ENCODE measurements around the gene DDX42.
A peak's percentile ranks its signal among the peaks of the same experiment; 100 is the strongest.

DDX42 gene

DNA sequence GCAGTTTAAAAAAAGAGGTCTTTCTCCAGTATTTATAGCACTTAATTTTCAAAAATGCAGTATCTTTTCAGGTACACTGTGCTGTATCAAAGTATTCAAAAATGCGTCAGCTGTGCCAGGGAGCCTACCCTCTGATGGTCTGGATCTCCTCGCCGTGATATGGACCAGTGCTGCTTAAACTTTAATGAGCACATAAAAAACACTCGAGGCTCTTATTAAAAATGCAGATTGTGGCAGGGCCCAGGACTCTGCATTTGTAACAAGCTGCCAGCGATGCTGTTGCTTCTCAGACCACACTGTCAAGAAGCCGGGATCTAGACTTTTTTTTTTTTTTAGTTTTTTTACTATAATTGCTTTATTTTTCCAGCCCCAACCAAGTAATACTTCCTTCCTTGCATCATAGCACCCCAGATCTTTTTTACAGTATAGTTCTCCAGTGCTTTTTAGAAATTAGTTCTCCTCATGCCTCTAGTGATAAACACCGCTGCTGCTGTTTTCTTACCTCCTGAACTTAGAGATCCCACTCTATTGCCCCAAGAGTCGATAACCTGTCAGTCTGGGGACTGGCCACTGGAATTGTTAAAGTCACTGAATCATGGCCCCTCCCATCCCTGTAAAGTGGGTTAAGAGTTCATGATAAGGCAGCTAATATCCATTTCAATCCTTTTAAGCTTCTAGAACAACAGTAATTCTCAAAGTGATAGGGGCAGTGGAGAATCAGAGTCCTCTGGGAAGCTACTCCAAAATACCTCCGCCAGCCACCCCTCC lies 70.1 kb downstream of the DDX42 start:
- H3K27me3 ChIP-seq (ENCODE audit: control insufficient read depth, low read length), result no peaks in the 10 kb centered on the region; the same call in 1 of the 2 replicates
- H4K20me1 ChIP-seq (ENCODE audit: control insufficient read depth, insufficient read depth, low read depth, low read length), result no peaks in the 10 kb centered on the region; the same call in 1 of the 2 replicates
- H3K4me3 ChIP-seq (ENCODE audit: low read length), result peak overlapping the region; percentile 87
- H3K36me3 ChIP-seq (ENCODE audit: control insufficient read depth, low read length), result peaks cover 21% of the 10 kb centered on the region
- H3K9me3 ChIP-seq (ENCODE audit: control insufficient read depth, insufficient read depth, low read length), result peaks cover 10% of the 10 kb centered on the region
- peak overlapping the region; percentile 80 for H3K27ac ChIP-seq (ENCODE audit: low read depth, low read length)
- peaks cover 45% of the 10 kb centered on the region for H3K4me1 ChIP-seq (ENCODE audit: control insufficient read depth, low read length)
- H3K79me2 ChIP-seq (ENCODE audit: control insufficient read depth, low read length), result peaks cover 33% of the 10 kb centered on the region
- no peaks in the 10 kb centered on the region for H3K9me2 ChIP-seq (replicated peaks; ENCODE audit: control insufficient read depth, low read length)
- H3F3A ChIP-seq (ENCODE audit: control insufficient read depth, insufficient read depth), result peaks cover 19% of the 10 kb centered on the region
- TF ChIP-seq EZH2phosphoT487 (IDR thresholded peaks at IDR 0.05; ENCODE audit: borderline replicate concordance, low read length), result no peak
- TF ChIP-seq, protein P1, sequence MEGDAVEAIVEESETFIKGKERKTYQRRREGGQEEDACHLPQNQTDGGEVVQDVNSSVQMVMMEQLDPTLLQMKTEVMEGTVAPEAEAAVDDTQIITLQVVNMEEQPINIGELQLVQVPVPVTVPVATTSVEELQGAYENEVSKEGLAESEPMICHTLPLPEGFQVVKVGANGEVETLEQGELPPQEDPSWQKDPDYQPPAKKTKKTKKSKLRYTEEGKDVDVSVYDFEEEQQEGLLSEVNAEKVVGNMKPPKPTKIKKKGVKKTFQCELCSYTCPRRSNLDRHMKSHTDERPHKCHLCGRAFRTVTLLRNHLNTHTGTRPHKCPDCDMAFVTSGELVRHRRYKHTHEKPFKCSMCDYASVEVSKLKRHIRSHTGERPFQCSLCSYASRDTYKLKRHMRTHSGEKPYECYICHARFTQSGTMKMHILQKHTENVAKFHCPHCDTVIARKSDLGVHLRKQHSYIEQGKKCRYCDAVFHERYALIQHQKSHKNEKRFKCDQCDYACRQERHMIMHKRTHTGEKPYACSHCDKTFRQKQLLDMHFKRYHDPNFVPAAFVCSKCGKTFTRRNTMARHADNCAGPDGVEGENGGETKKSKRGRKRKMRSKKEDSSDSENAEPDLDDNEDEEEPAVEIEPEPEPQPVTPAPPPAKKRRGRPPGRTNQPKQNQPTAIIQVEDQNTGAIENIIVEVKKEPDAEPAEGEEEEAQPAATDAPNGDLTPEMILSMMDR (IDR thresholded peaks at IDR 0.05; ENCODE audit: low read depth, low read length, poor library complexity, severe bottlenecking), result no peak
- H3K4me2 ChIP-seq (ENCODE audit: low read length), result peak overlapping the region; percentile 97

DNA sequence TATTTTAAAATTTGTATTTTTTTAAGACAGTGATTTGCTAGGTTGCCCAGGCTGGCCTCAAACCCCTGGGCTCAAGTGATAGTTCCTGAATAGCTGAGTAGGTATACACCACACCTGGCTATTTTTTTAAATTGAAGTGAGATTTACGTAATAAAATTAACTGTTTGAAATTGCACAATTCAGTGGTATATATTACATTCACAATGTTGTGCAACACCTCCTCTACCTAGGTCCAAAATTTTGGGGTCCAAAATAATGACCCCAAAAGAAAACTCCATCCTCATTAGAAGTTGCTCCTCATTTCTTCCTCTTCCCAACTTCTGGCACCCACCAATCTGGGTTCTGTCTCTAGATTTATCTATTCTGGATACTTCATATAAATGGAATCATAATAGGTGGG lies 71.5 kb downstream of the DDX42 start:
- Histone ChIP-seq H4K20me1 (ENCODE audit: control insufficient read depth, insufficient read depth, low read depth, low read length) (no peaks in the 10 kb centered on the region; the same call in 1 of the 2 replicates), H3K27ac (ENCODE audit: low read depth, low read length) (no peak overlapping the region), H3K4me3 (ENCODE audit: low read length) (no peak overlapping the region), H3K4me2 (ENCODE audit: low read length) (no peak overlapping the region), H3K27me3 (ENCODE audit: control insufficient read depth, low read length) (no peaks in the 10 kb centered on the region; the same call in 1 of the 2 replicates), H3K79me2 (ENCODE audit: control insufficient read depth, low read length) (peaks cover 18% of the 10 kb centered on the region), H3K9me2 (replicated peaks; ENCODE audit: control insufficient read depth, low read length) (no peaks in the 10 kb centered on the region), H3F3A (ENCODE audit: control insufficient read depth, insufficient read depth) (peaks cover 17% of the 10 kb centered on the region), H3K36me3 (ENCODE audit: control insufficient read depth, low read length) (peaks cover 20% of the 10 kb centered on the region), H3K9me3 (ENCODE audit: control insufficient read depth, insufficient read depth, low read length) (peaks cover 10% of the 10 kb centered on the region), H3K4me1 (ENCODE audit: control insufficient read depth, low read length) (peaks cover 30% of the 10 kb centered on the region)
- no peak for TF ChIP-seq EZH2phosphoT487 (IDR thresholded peaks at IDR 0.05; ENCODE audit: borderline replicate concordance, low read length)
- TF ChIP-seq, protein P1 (IDR thresholded peaks at IDR 0.05; ENCODE audit: low read depth, low read length, poor library complexity, severe bottlenecking), result no peak

DNA sequence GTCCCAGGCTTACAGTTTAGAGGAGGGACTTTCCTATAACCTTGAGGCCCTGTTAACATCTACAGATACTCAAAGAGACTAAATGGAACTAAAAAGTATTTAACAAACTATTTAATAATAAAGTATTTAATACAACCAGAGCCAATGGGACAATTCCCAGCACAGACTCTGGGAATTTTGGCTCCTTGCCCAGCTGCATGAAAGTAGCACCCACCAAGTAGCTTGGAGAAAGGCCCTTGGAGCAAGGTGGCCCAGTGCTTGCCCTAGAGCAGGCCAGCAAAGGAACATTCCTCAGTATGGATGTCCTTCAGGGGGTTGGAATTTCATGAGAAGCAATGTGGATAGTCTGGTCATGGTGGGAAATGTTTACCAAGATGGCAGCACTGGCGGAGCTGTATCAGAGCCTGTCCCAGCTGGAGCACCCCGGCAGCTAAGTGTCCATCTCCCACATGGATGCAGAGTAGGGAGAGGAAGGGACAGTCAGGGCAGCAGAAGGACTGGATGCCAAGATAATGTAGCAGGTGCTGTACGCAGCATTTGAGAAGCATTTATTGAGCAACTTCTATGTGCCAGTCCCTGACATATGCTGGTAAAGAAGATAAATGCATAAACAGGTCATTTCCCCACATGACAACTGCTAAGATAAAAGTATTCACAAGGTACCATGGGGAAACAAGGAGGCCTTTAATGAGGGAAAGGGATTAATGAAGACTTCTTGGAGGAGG lies 73.7 kb downstream of the DDX42 start:
- Histone ChIP-seq H3K4me3 (ENCODE audit: low read length) (no peak overlapping the region; the same call in 1 of the 2 replicates), H3K36me3 (ENCODE audit: control insufficient read depth, low read length) (0 out of 2 replicates have a peak, but pooled peaks cover 4% of the 10 kb centered on the region), H3K9me2 (replicated peaks; ENCODE audit: control insufficient read depth, low read length) (no peaks in the 10 kb centered on the region), H3F3A (ENCODE audit: control insufficient read depth, insufficient read depth) (peaks cover 16% of the 10 kb centered on the region), H3K27me3 (ENCODE audit: control insufficient read depth, low read length) (no peaks in the 10 kb centered on the region; the same call in 1 of the 2 replicates), H3K79me2 (ENCODE audit: control insufficient read depth, low read length) (no peaks in the 10 kb centered on the region), H3K4me1 (ENCODE audit: control insufficient read depth, low read length) (peaks cover 21% of the 10 kb centered on the region), H3K4me2 (ENCODE audit: low read length) (no peak overlapping the region), H3K27ac (ENCODE audit: low read depth, low read length) (no peak overlapping the region), H3K9me3 (ENCODE audit: control insufficient read depth, insufficient read depth, low read length) (peaks cover 10% of the 10 kb centered on the region), H4K20me1 (ENCODE audit: control insufficient read depth, insufficient read depth, low read depth, low read length) (no peaks in the 10 kb centered on the region)
- TF ChIP-seq EZH2phosphoT487 (IDR thresholded peaks at IDR 0.05; ENCODE audit: borderline replicate concordance, low read length), result no peak
- TF ChIP-seq, protein P1 (IDR thresholded peaks at IDR 0.05; ENCODE audit: low read depth, low read length, poor library complexity, severe bottlenecking), result no peak

Data from DOHH2 (cell line).